ENCODE measurements around the gene NAPB.

NAPB gene

GRCh38 chr20:23344336-23344735, 77.0 kb downstream of the NAPB start:
- Histone ChIP-seq H2BK15ac (ENCODE audit: low read length) (no peak overlapping the region), H3K18ac (ENCODE audit: low read length) (no peak overlapping the region), H2AFZ (ENCODE audit: low read length) (no peak overlapping the region), H3K9ac (ENCODE audit: low read depth, low read length, poor library complexity) (no peak overlapping the region), H3K36me3 (replicated peaks in 1 of 2; ENCODE audit: control insufficient read depth in 2 of 2, insufficient read depth in 2 of 2, low read length in 2 of 2) (no peaks in the 10 kb centered on the region), H4K8ac (ENCODE audit: low read depth, low read length) (no peak overlapping the region), H3K23ac (ENCODE audit: low read depth, low read length, poor library complexity) (no peak overlapping the region), H4K91ac (ENCODE audit: low read depth, low read length, poor library complexity) (no peak overlapping the region), H3K14ac (ENCODE audit: low read length) (no peak overlapping the region), H3K27ac (replicated peaks; ENCODE audit: low read length) (no peak overlapping the region), H2AK5ac (ENCODE audit: low read depth, low read length) (no peak overlapping the region), H3K4me3 (ENCODE audit: low read length in 2 of 2) (no peak overlapping the region), H2BK120ac (ENCODE audit: low read depth, low read length) (no peak overlapping the region), H2BK5ac (ENCODE audit: low read length) (no peak overlapping the region), H3K79me1 (ENCODE audit: low read depth, low read length) (no peaks in the 10 kb centered on the region), H3K27me3 (ENCODE audit: control insufficient read depth in 3 of 3, insufficient read depth in 3 of 3, low read depth in 1 of 3, low read length in 3 of 3) (peaks cover 0 to 5% (median 0%) of the 10 kb centered on the region in 3 experiments), H3K4me1 (ENCODE audit: control insufficient read depth in 2 of 2, insufficient read depth in 1 of 2, low read depth in 1 of 2, low read length in 2 of 2) (peaks cover 0 to 2% of the 10 kb centered on the region in 2 donors), H3K4ac (ENCODE audit: low read length) (no peak overlapping the region), H2BK12ac (ENCODE audit: low read length) (no peak overlapping the region), H3K4me2 (ENCODE audit: insufficient read depth, low read length, poor library complexity, severe bottlenecking) (no peak overlapping the region), H3K9me3 (replicated peaks in 1 of 2; ENCODE audit: control insufficient read depth in 2 of 2, insufficient read depth in 1 of 2, low read depth in 1 of 2, low read length in 2 of 2) (no peaks in the 10 kb centered on the region)
- WGBS, 2 donors (ENCODE audit: extremely low coverage in 2 of 2, insufficient read length in 2 of 2, insufficient replicate concordance in 1 of 2): no CpG with 5 or more reads among the region's 5 CpGs
- no peak for DNase-seq (ENCODE audit: low spot score)

GRCh38 chr20:23343590-23343989, 77.7 kb downstream of the NAPB start:
- WGBS, 2 donors (ENCODE audit: extremely low coverage in 2 of 2, insufficient read length in 2 of 2, insufficient replicate concordance in 1 of 2): no CpG with 5 or more reads among the region's 1 CpG
- Histone ChIP-seq H2BK15ac (ENCODE audit: low read length) (no peak overlapping the region), H3K14ac (ENCODE audit: low read length) (no peak overlapping the region)

DNA sequence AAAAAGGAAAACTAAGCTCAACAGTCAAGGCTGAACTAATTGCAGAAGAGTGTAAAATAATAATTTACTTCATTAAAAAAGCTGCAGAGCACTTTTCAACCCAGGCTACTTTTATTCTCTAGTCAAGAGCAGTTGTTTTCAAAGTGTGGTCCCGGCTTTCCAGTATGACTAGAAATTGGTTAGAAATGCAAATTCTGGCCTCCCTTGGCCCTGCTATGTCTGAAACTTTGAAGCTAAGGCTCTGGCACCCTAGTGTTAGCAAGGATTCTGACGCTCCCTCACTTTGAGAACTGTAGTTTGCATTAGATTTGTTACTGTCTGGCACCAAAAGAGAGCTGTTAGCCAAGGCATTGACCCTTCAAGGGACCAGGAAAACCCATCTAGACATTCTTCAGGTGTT, 80.2 kb downstream of the NAPB start:
- no peaks in the 10 kb centered on the region for H3K9me3 ChIP-seq (replicated peaks in 1 of 2; ENCODE audit: control insufficient read depth in 2 of 2, insufficient read depth in 1 of 2, low read depth in 1 of 2, low read length in 2 of 2)
- no peaks in the 10 kb centered on the region for H3K4me1 ChIP-seq (ENCODE audit: control insufficient read depth in 2 of 2, insufficient read depth in 1 of 2, low read depth in 1 of 2, low read length in 2 of 2)
- no peak overlapping the region for H3K14ac ChIP-seq (ENCODE audit: low read length)
- no peak overlapping the region for H2BK120ac ChIP-seq (ENCODE audit: low read depth, low read length)
- H3K36me3 ChIP-seq (replicated peaks in 1 of 2; ENCODE audit: control insufficient read depth in 2 of 2, insufficient read depth in 2 of 2, low read length in 2 of 2): no peaks in the 10 kb centered on the region
- H2BK5ac ChIP-seq (ENCODE audit: low read length): no peak overlapping the region
- no peak overlapping the region for H2AK5ac ChIP-seq (ENCODE audit: low read depth, low read length)
- no peaks in the 10 kb centered on the region for H3K79me1 ChIP-seq (ENCODE audit: low read depth, low read length)
- peaks cover 0 to 5% (median 0%) of the 10 kb centered on the region in 3 experiments for H3K27me3 ChIP-seq (ENCODE audit: control insufficient read depth in 3 of 3, insufficient read depth in 3 of 3, low read depth in 1 of 3, low read length in 3 of 3)
- no peak for DNase-seq (ENCODE audit: low spot score)
- H4K8ac ChIP-seq (ENCODE audit: low read depth, low read length): no peak overlapping the region
- H2BK15ac ChIP-seq (ENCODE audit: low read length): no peak overlapping the region
- no peak overlapping the region for H3K4ac ChIP-seq (ENCODE audit: low read length)
- no peak overlapping the region for H3K18ac ChIP-seq (ENCODE audit: low read length)
- WGBS, 2 donors (ENCODE audit: extremely low coverage in 2 of 2, insufficient read length in 2 of 2, insufficient replicate concordance in 1 of 2): no CpG with 5 or more reads among the region's 2 CpGs
- H3K4me2 ChIP-seq (ENCODE audit: insufficient read depth, low read length, poor library complexity, severe bottlenecking): no peak overlapping the region
- H2AFZ ChIP-seq (ENCODE audit: low read length): no peak overlapping the region
- H3K23ac ChIP-seq (ENCODE audit: low read depth, low read length, poor library complexity): no peak overlapping the region
- no peak overlapping the region for H3K27ac ChIP-seq (replicated peaks; ENCODE audit: low read length)
- no peak overlapping the region for H4K91ac ChIP-seq (ENCODE audit: low read depth, low read length, poor library complexity)
- no peak overlapping the region for H3K4me3 ChIP-seq (ENCODE audit: low read length in 2 of 2)
- H3K9ac ChIP-seq (ENCODE audit: low read depth, low read length, poor library complexity): no peak overlapping the region
- no peak overlapping the region for H2BK12ac ChIP-seq (ENCODE audit: low read length)

More at GRCh38 chr20:23343590-23343989, 77.7 kb downstream of the NAPB start:
- Histone ChIP-seq H2BK120ac (ENCODE audit: low read depth, low read length) (no peak overlapping the region), H4K91ac (ENCODE audit: low read depth, low read length, poor library complexity) (no peak overlapping the region), H2BK5ac (ENCODE audit: low read length) (no peak overlapping the region), H3K36me3 (replicated peaks in 1 of 2; ENCODE audit: control insufficient read depth in 2 of 2, insufficient read depth in 2 of 2, low read length in 2 of 2) (no peaks in the 10 kb centered on the region), H3K9ac (ENCODE audit: low read depth, low read length, poor library complexity) (no peak overlapping the region), H3K4ac (ENCODE audit: low read length) (no peak overlapping the region), H2AFZ (ENCODE audit: low read length) (no peak overlapping the region), H2AK5ac (ENCODE audit: low read depth, low read length) (no peak overlapping the region), H3K27me3 (ENCODE audit: control insufficient read depth in 3 of 3, insufficient read depth in 3 of 3, low read depth in 1 of 3, low read length in 3 of 3) (peaks cover 0 to 5% (median 0%) of the 10 kb centered on the region in 3 experiments), H3K23ac (ENCODE audit: low read depth, low read length, poor library complexity) (no peak overlapping the region), H3K27ac (replicated peaks; ENCODE audit: low read length) (no peak overlapping the region), H3K4me3 (ENCODE audit: low read length in 2 of 2) (no peak overlapping the region), H3K9me3 (replicated peaks in 1 of 2; ENCODE audit: control insufficient read depth in 2 of 2, insufficient read depth in 1 of 2, low read depth in 1 of 2, low read length in 2 of 2) (no peaks in the 10 kb centered on the region), H3K4me2 (ENCODE audit: insufficient read depth, low read length, poor library complexity, severe bottlenecking) (no peak overlapping the region), H3K79me1 (ENCODE audit: low read depth, low read length) (no peaks in the 10 kb centered on the region), H3K18ac (ENCODE audit: low read length) (no peak overlapping the region), H3K4me1 (ENCODE audit: control insufficient read depth in 2 of 2, insufficient read depth in 1 of 2, low read depth in 1 of 2, low read length in 2 of 2) (no peaks in the 10 kb centered on the region), H4K8ac (ENCODE audit: low read depth, low read length) (no peak overlapping the region), H2BK12ac (ENCODE audit: low read length) (no peak overlapping the region)
- DNase-seq (ENCODE audit: low spot score): no peak

GRCh38 chr20:23340524-23340923, 80.8 kb downstream of the NAPB start:
- Histone ChIP-seq H4K91ac (ENCODE audit: low read depth, low read length, poor library complexity) (no peak overlapping the region), H4K8ac (ENCODE audit: low read depth, low read length) (no peak overlapping the region), H3K4me2 (ENCODE audit: insufficient read depth, low read length, poor library complexity, severe bottlenecking) (no peak overlapping the region), H3K36me3 (replicated peaks in 1 of 2; ENCODE audit: control insufficient read depth in 2 of 2, insufficient read depth in 2 of 2, low read length in 2 of 2) (no peaks in the 10 kb centered on the region), H3K4ac (ENCODE audit: low read length) (no peak overlapping the region), H3K18ac (ENCODE audit: low read length) (no peak overlapping the region), H2AFZ (ENCODE audit: low read length) (no peak overlapping the region), H3K4me3 (ENCODE audit: low read length in 2 of 2) (no peak overlapping the region), H2BK15ac (ENCODE audit: low read length) (no peak overlapping the region), H3K79me1 (ENCODE audit: low read depth, low read length) (no peaks in the 10 kb centered on the region), H3K27ac (replicated peaks; ENCODE audit: low read length) (no peak overlapping the region), H2BK120ac (ENCODE audit: low read depth, low read length) (no peak overlapping the region), H2AK5ac (ENCODE audit: low read depth, low read length) (no peak overlapping the region), H2BK5ac (ENCODE audit: low read length) (no peak overlapping the region), H2BK12ac (ENCODE audit: low read length) (no peak overlapping the region), H3K23ac (ENCODE audit: low read depth, low read length, poor library complexity) (no peak overlapping the region), H3K9me3 (replicated peaks in 1 of 2; ENCODE audit: control insufficient read depth in 2 of 2, insufficient read depth in 1 of 2, low read depth in 1 of 2, low read length in 2 of 2) (no peaks in the 10 kb centered on the region), H3K14ac (ENCODE audit: low read length) (no peak overlapping the region), H3K27me3 (ENCODE audit: control insufficient read depth in 3 of 3, insufficient read depth in 3 of 3, low read depth in 1 of 3, low read length in 3 of 3) (peaks cover 0 to 5% (median 0%) of the 10 kb centered on the region in 3 experiments), H3K9ac (ENCODE audit: low read depth, low read length, poor library complexity) (no peak overlapping the region), H3K4me1 (ENCODE audit: control insufficient read depth in 2 of 2, insufficient read depth in 1 of 2, low read depth in 1 of 2, low read length in 2 of 2) (no peaks in the 10 kb centered on the region)
- no peak for DNase-seq (ENCODE audit: low spot score)
- no CpG with 5 or more reads among the region's 9 CpGs for WGBS, 2 donors (ENCODE audit: extremely low coverage in 2 of 2, insufficient read length in 2 of 2, insufficient replicate concordance in 1 of 2)

Data from neuronal stem cell (in vitro differentiated cells).